Inflammatory macrophage (primary cell): Measurements from ENCODE around the gene TBX3.

Experiments used
- DNase-seq, 2 donors: peaks; one replicate each; pipeline ENCODE4 v3.0.0-alpha.2; 2020 to 2022

TBX3 gene

DNA sequence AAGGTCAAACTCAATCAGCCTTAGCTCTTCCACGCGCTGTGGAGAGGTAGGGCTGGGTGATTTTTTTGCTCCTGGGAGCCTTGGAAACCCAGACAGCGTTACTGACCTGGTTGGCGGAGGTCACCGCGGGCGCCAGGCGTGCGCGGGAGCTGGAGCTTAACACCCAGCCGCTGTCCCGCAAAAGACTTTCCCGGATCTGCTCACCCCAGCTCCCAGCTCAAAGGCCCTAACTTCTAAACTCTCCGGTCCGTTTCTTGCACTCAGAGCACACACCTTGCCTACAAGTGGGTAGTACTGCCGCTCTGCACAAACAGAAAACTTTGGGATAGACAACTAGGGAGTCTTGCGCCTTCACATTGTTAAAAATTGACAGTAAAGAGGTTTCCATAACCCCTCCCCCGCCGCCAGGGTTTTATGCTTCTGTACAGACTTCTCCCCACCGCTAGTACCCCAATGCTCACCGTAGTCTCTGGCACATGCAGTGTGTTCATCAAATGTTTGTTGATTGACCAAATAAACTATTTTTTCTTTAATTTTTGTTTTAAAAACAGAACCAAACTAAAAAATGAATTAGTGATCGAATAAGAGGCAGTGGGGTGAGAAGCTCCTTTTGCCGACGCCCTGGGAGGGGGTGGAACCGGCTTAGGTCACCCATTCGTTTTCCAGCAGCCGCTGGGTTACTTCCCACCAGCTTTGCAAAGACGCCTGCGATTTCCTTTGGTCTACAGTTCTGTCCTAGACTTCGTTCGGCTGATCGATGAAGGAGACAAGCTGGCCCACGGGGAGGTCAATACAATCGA lies 12.7 kb upstream of the TBX3 start:
- DNase-seq: no peak

DNA sequence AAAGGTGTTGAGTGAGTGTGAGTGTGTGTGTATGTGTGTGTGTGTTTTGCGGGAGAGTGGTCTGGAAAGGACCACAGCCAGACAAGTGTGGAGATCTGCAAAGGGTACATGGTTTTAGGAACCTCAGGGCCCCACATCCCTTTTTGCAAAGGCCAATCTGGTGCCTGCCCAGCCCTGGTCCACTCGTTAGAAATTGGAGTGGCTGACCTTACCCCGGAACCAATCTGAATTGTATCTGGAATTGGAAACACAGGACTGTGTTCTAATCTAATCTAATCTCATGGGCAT lies 11.3 kb upstream of the TBX3 start:
- DNase-seq: no peak

DNA sequence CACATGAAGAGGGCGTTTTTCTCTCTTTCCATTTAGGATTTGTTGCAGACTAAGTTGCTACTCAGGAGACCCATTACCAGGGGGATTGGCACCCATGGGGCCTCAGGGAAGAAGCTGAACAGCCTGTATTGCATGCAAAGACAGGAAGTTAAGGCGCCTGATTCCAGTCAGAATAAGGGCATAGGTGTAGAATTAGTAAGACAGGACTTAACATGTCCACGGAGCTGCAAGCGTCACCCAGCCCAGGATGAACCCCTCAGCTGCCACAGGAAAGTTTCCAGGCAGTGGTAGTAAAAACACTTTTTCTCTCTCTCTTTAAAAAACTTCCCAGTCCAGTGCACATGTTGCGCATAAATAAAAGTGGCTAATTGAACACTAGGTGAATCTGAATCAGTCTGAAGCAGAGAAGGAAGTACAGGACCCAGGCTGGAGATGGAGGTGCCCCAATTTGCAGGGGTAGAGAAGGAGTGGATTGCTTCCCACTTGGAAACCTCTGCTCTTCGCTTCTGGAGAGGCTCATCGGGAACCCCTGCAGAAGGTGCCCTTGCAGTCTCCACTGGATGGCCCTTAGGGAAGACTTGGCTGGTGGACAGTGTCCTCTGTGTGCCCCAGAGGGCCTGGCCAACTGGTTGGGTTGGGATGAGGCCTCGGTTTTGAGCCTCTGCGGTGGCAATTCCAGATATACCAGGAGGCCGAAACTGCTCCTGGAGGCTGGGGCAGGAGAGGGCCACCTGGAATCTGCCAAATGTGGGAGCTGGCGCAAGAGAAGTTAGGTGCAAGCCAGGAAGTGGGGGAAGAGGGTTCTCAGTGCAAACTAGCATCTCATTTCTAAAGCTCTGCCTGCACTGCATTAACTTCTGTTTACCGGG lies 10.7 kb upstream of the TBX3 start:
- DNase-seq: no peak

DNA sequence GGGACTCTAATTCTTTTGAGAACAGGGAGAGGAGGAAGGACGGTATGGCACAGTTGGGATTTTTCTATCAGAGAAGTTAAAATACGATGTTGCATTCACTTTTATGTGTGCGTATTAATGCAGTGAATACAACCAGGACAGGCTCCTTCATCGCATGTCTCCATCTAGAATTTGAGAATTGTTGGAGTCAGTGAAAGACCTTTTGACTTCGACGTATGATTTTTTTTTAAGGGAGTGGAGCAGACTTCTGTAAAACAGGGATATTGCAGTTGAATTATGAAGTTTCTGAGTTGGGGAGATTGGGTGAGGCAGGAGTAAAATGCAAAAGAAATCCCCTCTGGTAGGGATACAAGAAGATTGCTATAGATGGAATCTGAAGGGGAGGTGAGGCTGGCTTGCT lies 9.6 kb upstream of the TBX3 start:
- no peak for DNase-seq

DNA sequence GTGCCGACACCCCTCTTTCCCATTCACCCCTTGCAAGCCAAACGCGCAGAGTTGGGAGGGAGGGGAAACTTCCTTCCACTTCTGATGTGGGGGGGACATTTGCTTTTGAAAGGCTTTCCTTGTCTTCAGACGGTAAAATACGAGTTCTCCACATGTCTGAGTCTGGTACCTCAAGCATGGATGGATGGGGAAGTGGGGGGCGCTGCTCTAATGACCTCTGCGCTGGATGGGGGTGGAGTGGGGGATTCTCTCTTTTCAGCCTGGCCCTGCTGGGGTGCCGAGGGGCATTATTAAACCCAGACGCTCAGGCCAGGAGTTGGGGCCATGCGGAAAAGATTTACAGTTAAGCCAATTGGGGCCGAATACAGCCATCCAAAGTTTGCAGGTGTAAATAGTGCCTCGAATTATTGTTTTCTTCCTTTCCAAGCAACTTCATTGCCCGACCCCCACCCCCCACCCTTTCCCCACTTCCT lies 9.1 kb upstream of the TBX3 start:
- no peak for DNase-seq

DNA sequence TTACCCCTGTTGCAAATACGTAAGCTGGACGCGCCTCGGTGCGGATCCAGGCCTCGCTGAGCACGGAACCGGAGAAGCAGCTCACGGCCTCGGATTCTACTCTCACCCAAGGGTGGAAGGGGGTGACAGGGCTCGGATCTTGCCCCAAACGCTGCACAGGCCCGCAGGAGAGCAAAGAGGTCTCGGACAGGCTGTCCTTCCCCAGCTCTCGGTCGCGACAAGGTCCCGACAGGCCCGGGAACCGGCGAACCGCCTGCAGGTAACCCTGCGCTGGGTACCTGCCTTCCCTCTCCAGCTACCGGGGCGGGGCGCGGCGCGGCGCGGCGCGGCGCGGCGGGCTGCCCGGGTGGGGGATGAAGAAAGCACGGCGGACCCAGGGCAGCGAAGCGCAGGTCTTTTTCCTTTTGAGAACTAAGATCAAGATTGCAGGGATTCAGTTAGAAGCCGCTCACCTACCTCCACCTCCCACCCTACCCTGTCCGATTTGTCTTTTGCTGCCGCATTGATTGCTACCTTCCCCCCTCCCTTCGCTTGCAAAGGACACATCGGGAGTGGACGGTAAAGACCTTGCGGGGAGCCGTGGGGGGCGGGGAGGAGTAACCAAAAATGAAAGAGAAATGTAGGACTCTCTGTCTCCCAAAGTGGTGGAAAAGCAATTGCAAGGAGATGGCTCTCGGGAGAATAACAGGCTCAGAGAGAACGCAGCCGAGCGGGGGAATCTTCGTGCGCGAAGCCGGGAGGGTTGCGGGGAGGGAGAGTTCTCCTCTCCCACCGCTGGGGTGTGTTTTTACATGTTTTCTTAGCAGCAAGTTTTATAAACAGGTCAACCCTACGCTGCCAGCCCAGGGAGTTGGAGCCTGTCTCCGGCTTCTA lies 8.4 kb upstream of the TBX3 start:
- no peak for DNase-seq

GRCh38 chr12:114691763-114692185 lies 7.8 kb upstream of the TBX3 start:
- DNase-seq: no peak

DNA sequence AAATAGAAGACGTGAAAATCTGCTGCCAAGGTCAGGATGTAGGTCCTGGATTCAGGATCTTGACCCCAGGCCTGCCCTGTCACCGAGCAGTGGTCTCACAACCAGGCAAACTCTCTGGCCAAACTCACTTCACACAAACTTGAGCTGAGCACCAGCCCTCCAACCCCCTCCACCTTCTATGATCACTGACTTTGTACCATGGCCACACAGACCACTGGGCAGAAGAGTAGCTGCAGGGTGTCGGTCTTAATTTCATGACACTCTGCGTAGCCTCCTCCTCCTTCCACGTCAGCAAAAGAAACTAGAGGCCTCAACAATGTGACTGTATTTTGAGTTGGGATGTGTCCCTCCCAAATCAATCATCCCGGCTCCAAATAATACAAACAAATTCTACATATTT lies 7.2 kb upstream of the TBX3 start:
- no peak for DNase-seq

GRCh38 chr12:114690267-114691135 lies 6.5 kb upstream of the TBX3 start:
- DNase-seq: no peak

DNA sequence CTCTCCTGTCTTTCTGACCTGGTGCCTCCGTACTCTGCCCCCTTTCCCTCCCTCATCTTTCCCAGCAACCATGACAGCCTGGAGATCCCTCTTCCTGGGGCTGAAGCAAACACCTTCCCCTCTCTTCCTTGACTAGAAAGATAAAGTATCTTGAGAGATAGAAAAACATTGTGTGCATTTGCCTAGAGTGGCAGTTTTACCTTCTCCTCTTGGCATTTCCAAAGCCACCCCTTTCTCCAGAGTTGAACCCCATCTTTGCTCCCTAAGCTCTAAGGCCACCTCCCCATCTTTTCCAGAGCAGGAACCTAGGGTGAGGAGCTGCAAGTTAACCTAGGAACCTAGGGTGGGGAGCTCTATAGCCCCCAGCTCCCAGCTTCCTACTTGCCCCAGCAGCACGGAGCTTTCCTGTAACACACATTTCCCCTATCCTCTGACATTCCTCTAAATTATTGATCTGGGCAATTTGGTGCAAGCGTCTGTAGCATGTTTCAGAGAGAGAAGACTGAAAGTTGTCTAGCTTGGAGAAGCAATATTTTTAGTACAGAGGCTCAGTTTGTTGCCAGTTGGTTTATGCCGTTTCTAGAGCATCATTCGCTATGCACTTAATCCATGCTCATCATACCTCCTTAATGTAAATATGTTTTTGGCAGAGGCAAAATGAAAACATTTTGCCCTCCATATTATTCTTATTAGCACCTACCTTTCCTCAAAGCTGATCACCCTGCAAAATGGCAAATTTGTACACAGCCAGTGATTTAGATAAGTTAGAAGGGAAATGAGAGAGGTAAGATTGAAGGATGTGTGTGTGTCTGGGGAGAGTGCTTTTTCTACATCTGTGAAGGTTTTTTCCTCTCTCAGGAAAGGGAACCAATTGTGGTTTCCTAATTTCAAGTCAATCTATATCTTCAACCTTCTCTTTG lies 5.4 kb upstream of the TBX3 start:
- DNase-seq: no peak

DNA sequence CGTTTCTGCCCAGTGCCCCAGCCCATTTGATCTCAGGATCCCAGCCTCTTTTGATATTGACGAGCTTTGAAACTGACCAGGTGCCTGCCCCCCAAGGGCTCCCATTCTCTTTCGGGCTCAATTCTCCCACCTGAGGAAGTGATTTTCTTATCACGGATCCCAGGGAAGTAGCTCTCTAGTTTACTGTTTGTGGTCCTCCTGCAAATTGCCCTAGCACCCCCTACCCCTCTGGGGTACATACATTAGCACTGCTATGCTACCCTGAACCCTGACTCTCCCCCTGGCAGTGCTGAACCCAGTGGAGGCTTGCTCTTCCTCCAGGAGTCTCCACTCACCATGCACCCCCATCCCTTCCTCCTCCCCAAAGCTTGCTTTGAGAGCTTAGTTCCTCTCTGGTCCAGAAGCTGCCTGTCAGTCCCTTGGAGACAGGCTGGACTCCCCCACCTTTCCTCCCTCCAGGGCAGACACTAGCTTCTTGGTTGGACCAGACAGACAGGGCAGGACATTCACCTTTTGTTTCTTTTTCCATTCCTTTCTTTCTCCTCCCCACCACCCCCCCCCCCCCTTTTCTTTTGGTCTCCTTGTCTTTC lies 4.4 kb upstream of the TBX3 start:
- DNase-seq: no peak

- no peak for DNase-seq
Observed at GRCh38 chr12:114687802-114688201, 3.8 kb upstream of the TBX3 start.

DNA sequence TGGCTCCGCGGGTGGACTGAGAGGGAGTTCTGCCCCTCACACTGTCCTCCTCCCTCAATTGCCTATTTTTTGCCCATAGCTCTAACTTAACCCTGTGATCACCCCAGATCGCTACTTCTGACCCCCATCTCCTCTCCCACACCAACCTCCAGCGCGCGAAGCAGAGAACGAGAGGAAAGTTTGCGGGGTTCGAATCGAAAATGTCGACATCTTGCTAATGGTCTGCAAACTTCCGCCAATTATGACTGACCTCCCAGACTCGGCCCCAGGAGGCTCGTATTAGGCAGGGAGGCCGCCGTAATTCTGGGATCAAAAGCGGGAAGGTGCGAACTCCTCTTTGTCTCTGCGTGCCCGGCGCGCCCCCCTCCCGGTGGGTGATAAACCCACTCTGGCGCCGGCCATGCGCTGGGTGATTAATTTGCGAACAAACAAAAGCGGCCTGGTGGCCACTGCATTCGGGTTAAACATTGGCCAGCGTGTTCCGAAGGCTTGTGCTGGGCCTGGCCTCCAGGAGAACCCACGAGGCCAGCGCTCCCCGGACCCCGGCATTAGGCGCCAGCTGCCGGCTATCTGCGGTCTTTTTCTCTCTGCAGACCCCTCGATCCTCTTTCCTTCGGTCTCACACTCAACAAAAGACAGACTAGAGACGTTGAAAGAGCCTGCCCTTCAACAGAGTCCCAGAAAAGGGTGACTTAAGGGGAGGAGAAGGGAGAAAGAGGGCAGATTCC lies 3.0 kb upstream of the TBX3 start:
- DNase-seq: no peak

- no peak for DNase-seq
Observed at GRCh38 chr12:114686426-114686772, 2.4 kb upstream of the TBX3 start.

GRCh38 chr12:114685869-114686268 lies 1.9 kb upstream of the TBX3 start:
- DNase-seq: no peak

DNA sequence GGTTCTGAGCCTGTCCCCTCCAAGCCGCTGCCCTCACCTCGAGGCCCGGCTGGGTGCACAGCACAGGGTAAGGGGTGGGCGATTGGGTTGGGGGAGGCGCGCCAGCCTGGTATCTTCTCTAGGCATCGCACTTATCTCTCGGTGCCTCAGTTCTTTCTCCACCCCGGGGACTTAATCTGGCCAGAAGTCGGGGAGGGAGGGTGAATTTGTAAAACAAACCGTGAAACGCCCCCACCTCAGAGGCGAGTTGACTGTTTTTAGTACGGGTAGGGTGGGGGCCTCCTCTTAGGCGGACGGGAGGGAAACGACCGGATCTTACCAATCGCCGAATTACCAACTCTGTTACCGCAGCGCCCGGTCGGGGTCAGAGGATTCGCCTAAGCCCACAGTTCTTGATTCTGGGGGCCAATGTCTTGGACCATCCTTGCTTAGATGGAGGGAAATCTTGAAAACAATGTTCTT lies 1.4 kb upstream of the TBX3 start:
- DNase-seq: no peak

DNA sequence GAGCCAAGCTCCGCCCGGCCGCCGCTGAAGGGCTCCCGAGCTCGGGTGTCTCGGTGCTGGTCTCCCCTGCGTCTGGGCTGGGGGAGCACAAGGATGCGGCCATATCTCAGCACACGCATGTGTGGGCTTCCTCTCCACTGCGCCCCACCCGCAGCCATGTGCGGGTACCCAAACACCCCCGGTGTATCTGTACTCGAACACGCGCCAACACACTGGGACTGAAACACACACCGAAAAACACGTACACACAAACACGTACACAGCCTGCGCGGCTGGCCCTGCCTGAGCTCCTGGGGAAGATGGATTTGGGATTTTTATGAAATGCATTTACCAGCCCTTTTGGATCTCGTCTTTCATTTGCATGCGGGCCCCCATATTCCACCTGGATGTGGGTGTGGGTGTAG lies 897 bp upstream of the TBX3 start:
- DNase-seq: no peak

- DNase-seq: no peak
Observed at GRCh38 chr12:114683709-114684097, 272 bp downstream of the TBX3 start.

GRCh38 chr12:114682785-114683708 lies 928 bp downstream of the TBX3 start:
- DNase-seq: no peak
